Activated CD4-positive, alpha-beta T cell treated with anti-CD3 and anti-CD28 coated beads, Interleukin-2, amount 50 U/mL, for 16 hours (primary cell): ENCODE measurements around the gene DPEP1.
A peak's percentile ranks its signal among the peaks of the same experiment; 100 is the strongest.
"Not testable (repeated sequence)": the region's sequence is repeated elsewhere in the genome, so short reads cannot be mapped to it uniquely, and the experiment has no call there.

ENCODE experiments used
- DNase-seq: peaks from one replicate; pipeline ENCODE4 v3.0.0-alpha.2; 2020

The DPEP1 gene

DNA sequence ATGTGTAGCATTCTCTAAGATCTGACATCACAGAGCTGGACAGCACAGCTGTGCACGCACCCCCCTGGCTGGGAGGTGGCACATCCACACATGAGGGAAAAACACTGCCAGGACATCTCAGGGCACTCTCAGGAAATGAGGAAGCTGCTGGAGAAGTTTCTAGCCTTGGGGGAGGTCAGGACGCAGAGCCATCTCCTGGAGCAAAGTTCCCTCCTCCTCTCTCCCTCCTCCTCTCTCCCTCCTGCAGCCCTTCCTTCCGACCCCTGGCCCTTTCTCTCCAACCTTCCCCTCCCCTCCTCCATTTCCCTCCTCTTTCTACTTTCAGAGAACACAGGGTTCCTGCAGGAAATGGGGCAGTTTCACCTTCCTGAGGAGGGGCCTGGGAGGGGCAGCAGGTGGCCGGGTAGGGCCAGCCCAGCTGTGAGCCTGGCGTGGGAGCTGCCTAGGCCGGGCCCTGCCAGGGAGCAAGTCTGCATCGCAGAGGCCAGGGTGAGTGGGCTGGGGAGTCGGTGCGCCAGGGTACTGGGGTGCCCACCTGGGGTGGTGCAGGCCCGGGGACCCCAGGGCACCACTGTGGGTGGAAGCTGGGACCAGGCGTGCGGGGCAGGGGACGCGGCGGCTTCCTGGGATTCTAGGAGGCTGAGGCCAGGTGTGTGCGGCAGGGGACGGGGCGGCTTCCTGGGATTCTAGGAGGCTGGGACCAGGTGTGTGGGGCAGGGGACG is at the start of gene DPEP1:
Gene DPEP1 (plus strand): TSS at position 412 of the 723 bp plus-strand sequence. CDS start 16,769 bp downstream, outside the sequence.
- no peak for DNase-seq

DNA sequence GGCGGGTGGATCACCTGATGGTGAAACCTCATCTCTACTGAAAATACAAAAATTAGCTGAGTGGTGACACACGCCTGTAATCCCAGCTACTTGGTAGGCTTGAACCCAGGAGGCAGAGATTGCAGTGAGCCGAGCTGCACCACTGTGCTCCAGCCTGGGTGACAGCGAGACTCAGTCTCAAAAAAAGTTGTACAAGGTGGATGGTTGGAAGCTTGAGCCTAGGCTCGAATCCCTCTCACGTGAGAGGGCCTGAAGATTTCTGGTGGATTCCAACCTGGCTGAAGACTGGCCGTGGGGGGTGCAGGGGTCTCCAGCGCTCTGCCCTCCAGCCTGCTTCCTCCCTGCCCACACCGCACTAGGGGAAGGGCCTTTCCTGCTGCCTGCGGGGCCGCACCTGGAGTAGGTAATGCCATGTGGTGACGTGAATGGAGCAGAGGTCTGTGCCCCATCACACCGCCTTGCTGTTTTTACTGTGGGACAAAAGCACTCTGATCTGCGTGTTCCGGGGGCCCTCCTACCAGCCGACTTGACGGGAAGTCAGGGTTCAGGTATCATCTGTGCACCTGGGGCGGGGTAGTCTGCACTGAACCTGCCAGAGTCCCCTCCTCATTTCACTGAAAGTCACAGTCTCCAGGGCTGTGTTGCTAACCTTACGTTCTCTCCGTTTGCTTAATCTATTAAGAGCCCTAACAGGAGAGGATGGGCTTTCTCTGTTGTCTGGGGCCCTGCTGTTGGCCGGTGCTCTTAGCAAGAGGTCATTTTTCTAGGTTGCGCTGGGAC is 48.8 kb upstream of the DPEP1 start:
- peak; percentile 36 for DNase-seq

DNA sequence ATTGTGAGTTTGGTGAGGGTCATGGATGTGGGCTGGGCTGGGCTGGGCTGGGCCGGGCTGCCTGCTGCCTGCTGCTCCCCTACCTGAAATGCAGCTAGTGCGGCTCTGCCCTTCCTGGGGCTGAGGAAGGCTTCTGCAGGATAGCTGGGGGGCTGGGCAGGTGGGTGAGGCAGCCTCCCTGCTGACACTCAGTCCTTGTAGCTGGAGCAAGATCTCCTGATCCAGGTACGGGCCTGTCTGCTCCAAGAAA is 48.3 kb upstream of the DPEP1 start:
- no peak for DNase-seq

DNA sequence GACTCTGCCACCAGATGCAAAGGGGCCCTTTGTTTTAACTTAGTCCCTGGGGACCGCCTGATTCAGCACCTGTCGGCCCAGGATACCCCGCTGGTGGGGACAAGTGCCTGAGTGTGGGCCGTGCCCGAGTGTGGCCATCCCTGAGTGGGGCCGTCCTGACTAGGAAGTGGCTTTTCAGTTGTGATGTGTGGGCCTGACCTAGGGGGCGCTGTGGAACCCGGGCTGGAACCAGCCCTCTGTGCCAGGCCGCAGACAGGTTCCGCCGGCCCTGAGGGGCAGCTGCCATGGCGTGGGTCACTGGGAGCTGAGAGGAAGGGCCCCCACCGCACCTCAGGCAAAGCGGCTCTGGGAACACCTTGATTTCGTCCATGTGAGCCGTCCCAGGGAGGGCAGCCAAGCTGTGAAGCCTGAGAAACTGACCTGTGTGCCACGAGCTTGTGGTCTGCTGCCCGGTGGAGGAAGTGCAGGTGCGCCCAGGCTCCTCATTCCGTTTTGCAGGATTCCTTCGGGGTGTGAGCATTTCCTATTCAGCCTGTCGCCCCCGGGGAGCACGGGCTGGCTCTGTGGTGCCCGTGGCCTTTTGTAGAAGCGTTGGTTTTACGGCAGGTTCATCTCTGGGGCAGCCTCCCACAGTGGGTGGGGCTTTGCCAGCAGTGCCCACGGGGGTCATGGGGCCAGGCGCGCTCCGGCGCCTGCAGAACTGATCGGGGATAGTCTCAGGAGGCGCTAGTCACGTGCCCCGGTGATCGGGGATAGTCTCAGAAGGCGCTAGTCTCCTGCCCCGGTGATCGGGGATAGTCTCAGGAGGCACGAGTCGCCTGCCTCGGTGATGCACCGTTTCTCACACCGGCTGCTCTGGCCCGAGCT is 47.7 kb upstream of the DPEP1 start:
- DNase-seq: peak; percentile 78

DNA sequence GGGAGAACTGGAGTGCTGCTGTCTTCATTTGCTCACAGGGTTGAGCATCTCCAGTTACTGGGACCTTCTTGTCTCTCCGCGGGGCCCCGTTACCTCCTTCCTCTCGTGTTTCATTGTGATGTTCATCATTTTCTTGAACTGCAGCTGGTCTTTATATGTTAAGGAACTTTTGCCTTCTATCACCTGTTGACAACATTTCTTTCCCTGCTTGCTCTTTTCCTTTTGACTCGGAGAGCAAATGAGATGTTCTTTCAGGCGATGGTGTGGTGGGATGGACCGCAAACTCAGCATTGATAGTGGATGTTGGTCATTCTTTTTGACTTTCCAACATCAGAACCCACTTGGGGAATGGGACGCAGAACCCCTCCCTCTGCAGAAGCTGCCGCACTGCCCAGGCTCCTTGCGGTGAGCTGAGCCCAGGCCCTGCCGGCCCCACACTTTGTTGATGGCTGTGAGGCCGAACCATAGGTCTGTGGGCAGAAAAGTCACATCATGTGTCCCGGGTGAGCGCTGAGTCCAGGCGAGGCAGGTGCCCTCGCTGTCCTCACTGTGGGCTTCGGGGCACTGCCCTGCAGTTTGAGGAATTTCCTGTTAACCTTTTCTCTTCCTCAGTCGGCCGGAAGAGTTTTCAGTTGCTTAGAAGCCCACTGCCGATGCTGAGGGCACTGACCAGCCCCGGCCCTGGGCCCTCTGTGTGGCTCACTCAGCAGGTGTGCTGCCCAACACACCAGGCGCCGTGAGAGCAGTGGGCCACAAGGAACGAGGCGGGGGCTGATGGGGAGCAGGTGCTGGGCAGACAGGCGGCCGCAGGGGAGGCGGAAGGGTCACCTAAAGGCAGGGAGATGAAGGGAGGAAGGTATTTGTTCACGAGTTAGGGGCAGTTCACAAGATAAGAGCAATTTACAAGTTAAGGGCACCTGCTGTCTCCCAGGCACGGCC is 45.5 kb upstream of the DPEP1 start:
- DNase-seq: no peak

DNA sequence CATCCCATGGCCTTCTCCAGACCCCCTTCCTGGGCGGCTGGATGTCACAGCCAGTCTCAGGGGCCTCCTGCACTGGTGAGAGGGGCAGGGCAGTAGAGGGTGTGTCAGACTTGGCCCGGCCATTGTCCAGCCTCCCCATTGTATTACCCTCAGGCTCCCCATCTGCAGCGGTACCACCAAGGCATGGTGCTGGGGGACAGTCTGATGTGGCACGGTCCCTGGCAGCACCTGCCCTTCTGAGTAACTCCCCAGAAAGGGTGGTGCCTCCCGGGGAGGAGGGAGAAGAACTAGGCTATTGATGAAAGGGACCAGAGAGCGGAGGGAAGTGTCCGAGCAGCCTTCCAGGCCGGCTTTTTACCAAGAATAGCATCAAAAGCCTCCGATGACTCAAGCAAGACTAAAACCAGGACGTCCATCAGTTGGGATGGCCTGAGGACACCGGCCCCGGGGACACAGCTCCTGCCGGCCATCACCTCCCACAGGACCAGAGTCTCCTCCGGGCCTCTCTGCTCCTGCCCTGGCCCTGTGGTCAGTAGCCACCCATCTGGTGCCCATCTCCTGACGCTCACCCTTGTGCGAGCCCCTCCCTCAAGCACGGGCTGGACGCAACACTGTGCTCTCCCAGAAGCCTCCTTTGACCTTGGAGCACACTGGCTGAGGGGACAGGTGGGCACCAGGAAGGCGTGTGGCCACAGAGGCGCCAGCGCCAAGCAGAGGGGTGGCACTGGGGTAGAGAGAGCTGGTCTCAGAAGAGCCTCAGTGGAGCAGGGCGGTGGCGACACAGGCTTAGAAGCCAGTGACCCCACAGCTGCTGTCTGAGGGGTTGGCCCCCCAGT is 43.7 kb upstream of the DPEP1 start:
- DNase-seq: no peak

DNA sequence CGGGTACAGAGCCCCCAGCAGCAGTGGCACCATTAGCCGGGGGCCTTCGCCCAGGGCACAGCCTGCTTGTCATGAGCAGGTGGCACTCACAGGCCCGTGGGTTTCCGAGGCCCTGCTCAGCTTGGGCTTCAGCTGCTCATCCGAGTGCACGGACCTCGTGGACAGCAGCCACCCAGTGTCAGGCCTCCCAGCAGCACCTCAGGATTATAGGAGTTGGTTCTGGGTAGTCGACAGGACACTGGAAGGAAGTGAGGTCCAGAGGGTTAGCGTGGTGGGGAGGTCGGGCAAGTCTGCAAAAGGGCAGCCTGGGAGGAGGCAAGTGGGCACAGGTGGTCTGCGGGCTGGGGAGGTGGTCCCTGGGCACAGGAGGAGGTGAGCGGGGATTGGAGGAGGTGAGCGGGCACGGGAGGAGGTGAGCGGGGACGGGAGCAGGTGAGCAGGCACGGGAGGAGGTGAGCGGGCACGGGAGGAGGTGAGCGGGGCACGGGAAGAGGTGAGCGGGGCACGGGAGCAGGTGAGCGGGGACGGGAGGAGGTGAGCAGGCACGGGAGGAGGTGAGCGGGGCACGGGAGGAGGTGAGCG is 43.0 kb upstream of the DPEP1 start:
- DNase-seq: no peak

DNA sequence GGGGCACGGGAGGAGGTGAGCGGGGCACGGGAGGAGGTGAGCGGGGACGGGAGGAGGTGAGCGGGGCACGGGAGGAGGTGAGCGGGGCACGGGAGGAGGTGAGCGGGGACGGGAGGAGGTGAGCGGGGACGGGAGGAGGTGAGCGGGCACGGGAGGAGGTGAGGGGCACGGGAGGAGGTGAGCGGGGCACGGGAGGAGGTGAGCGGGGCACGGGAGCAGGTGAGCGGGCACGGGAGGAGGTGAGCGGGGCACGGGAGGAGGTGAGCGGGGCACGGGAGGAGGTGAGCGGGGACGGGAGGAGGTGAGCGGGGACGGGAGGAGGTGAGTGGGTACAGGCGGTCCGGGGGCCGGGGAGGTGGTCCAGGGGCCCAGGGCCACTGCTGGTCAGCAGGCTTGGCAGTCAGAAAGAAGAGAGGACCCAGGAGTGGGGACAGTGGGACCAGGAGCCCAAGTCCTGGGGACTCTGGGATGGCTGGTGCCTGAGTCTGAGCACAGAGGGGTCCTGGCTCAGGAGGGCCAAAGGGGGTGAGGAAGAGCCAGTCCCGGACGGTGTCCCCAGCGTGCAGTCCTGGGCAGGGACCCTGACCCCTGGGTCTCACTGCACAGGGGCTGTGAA is 42.4 kb upstream of the DPEP1 start:
- DNase-seq: not testable (repeated sequence)

DNA sequence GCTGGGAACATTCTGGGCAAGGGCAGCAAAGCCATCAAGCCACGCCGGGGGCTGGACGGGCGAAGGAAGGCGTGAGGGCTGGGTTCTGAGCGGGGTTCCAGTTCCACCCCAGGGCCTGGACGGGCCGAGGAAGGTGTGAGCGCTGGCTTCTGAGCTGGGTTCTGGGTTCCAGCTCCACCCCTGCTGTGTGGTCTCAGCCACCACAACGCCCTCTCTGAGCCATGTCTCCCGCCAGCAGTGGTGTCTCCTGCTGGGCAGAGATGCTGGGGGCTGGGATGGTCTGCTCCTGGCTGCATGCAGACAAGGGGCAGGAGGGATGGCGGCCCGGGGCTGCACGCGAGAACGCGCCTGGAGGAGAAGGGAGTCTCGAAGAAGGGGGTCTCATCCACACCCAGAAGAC is 41.8 kb upstream of the DPEP1 start:
- no peak for DNase-seq

DNA sequence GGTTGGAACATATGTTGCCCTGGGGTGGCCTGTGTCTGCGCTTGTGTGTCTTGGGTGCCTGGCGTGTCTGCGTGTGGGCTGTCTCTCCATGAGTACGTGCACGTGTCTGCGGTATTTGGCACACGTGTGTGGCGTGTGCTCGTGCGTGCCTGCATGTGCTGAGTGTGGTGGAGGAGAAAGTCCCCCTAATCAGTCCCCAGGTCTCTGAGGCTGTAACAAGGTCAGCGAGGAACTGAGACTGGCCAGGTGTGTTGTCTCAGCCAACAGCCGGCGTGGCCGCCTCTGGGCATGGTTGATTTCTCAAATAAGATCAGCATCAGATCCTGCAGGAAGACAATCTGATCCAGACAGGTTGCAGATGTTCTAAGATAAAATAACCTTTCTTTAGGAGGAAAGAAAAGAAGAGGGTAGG is 41.4 kb upstream of the DPEP1 start:
- DNase-seq: no peak

DNA sequence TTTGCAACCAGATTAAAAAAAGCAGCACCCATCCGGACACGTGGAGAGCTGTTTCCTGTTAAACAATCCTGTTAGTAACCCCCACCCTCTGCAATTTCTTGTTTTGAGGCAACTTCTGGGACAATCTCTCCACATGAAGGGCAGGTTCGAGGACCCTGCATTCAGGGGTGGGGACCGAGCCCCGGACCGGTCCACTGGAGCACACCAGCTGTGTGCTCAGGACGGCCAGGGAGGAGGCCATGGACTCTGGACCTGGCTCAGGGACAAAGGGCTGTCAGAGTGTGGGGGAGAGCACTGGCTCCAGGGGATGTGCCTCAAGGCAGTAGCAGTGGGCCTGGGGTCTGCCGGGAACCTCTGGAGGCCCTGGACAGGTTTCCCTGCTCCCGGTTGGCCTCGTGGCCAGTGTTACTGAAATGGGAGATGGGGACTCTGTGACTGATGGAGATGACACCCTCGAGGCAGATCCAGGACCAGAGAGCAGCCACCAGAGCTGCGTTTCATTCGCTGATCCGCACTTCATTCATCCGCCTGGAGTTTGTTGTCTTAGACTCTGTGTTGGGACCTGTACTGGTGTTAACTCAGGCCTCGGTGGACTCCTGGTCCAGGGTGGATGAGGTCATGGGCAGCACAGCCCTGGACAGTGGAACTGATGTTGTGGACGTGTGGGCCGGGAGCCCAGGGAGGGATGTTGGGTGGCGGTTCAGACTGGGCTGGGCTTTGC is 40.8 kb upstream of the DPEP1 start:
- no peak for DNase-seq

DNA sequence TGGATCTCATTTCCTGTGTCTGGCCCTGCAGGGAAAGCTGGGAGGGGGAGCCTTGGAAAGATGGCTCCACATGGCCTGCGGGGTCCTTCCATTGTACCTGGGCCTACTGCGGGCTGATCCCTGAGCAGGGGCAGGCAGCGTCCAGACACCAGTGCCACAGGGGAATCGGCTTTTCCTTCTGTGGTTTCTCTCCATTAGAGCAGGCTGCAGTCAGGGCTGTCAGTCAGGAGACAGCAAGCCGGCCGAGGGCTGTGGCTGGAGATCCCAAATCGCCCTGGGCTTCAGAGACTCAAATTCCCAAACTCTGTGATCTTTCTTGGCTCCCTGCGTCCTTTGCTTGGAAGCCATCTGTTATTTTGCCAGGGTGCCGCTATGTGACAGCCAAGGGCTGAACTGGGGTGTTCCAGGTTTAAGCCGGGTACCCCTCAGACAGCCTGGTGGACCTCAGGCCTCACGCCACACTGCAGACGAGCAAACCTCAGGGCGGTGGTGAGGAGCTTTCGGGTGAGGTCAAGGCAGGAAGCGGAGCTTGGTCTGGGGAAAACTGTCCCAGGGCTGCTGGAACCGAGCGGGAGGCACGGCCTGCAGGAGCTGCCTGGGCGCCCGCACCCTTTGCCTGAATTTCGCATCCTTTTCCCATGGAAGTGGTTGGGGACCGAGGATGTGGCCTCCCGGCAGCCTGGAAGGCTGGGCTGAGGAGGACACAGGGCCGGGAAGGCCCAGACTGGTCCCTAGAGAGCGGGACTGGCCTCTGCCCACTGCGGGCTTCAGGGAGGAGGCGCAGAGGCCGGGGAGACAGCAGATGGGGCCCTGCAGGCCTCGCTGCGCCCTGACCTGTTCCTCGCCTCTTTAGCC is 39.4 kb upstream of the DPEP1 start:
- no peak for DNase-seq

DNA sequence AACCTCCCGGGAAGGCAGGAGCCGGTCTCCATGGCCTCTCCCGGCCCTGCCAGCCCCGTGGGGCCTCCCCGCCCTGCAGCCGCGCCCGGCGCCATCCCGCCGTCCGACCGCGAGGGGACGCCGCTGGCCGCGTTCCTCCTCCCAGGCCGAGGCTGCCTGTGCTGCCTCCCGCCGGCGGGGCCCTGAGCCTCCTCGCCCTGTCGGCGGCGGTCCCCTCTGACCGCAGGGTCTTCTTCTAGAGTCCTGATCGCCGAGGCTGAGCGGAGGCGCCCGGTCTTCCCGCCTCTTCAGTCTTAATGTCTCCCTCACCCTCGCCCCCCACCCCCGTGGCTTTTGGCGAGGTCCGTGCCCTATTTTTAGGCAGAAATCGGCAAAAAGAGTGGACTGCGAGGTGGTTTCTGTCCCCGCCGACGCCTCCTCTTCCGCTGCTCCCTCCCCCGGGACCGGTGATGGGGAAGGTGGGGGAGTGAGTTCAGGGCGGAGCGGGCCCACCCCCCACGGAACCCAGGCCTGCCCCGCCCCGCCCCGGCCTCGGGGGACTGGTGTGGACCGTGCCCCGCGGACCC is 38.7 kb upstream of the DPEP1 start:
- DNase-seq: peak; percentile 63

DNA sequence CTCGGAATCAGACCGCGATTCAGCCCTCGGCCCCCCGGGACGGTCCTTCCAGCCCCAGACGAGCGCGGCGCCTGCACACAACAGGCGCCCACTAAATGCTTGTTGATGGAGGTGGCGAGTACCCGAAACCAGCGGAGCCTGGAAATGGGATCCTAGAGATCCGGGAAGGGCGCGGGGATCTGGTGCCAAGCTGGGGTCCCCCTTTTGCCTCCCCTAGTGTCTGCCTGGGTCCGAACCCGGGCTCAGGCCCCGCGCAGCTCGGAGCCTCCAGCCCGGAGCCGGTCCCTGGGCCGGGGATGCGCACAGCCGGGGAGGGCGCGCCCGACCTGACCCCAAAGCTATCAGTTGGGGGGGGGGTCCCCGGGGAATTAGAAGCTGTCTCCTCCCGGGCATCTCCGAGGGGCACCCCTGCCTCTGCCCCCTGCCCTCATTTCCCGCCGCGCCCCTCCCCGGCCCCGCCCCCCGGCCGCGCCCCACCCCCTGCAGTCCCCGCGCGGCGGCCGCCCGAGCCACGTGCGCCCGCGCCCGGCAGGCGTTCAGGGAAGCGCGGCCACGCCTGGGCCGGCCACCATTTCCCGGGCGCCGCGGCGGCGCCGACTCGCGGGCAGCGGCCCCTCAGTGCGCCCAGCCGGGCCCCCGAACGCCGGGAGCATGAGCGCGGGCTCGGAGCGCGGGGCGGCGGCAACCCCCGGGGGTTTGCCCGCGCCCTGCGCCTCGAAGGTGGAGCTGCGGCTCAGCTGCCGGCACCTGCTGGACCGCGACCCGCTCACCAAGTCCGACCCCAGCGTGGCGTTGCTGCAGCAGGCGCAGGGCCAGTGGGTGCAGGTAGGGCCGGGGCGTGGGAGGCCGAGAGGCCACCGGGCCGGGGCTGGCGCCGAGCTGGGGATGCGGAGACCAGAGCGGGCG is 37.9 kb upstream of the DPEP1 start, which contains the start of gene CPNE7:
Gene CPNE7 (plus strand): TSS at position 512 of the 906 bp plus-strand sequence. CDS start 140 bp downstream, at position 652.
- DNase-seq: no peak

DNA sequence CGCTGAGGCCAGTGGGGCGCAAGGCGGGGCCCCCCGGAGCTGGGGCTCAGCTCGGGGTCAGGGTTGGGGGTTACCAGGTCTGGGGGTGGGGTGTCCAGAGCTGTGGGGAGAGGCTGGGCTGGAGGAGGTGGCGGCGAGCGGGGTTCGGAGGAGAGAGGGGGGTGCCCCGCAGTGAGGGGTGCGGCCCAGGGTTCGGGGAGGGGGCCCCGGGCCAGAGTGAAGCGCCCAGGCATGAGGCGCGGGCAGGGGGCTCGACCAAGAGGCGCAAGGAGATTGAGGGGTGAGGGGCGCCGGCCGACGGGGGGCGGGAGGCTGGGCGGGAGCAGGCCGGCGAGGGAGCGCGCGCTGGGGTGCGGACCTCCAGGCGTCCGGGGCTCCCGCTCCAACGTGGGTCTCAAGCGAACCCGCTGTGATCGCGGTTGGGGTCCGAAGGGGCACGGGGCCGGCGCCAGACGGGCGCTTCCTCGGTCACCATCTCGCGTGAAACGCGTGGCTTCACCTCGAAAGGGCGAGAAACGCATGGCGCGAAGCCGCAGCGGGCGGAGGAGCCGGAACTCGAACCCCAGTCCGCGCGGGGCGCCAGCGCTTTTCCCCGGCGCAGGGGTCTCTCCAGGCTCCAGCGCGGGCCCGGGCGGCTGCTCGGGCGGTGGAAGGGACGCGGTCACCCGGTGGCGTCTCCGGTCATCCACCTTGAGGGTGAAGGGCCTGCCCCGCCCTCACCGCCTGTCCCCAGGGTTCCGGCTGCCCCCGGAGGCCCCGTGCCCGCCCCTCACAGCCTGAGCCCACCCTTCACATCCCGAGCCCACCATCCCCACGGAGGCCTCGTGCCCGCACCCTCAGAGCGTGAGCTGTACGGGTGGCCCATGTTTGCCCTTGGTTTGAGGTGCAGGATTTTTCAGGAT is 37.0 kb upstream of the DPEP1 start:
- DNase-seq: no peak

DNA sequence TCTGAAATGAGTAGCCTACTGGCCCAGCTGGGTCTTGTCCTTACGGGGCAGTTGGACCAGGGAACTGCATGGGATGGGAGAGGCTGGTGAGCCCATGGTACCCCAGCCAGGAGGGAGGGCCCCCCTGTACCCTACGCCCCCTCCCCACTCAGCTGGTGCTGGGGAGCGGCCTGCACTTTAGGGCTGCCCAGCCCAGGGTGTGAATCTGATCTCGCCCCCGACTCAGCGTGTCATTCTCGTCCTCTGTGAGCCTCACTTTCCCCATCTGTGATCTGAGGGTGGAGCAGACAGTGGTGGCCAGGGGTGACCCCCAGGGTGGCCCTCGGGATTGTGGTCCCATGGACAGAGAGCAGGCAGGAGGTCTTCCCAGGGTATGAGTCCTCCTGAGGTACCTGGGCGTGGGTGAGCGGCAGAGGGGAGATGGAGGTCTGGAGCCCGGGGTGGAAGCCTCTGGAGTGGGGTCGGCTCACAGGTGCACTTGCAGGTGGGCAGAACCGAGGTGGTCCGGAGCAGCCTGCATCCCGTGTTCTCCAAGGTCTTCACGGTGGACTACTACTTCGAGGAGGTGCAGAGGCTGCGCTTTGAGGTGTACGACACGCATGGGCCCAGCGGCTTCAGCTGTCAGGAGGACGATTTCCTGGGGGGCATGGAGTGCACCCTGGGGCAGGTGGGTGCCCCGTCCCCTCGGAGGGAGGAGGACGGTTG is 36.2 kb upstream of the DPEP1 start:
- no peak for DNase-seq
